CD14-positive monocyte (primary cell): ENCODE results near the gene TXNL1. TPM values are rescaled to one million over a fixed set of nuclear protein-coding genes. Genes with fewer than 3 reads are reported as not detected.

ENCODE experiments used
- DNase-seq, 3 donors: peaks; one replicate each; pipeline ENCODE4 v3.0.0-alpha.2; 2011 to 2022
- H2AFZ ChIP-seq: 2 replicates; pipeline ENCODE4 v1.6.0; 2012; ENCODE audit warnings: mild to moderate bottlenecking, low read depth, low read length, inconsistent platforms; ENCODE audit not compliant: insufficient read depth, poor library complexity, severe bottlenecking
- H3K27ac ChIP-seq, 2 donors: 1 replicate in 1 of 2; 2 replicates in 1 of 2; pipeline ENCODE4 v1.5.1; 2012 to 2013; ENCODE audit warnings: low read length in 2 of 2, control low read depth in 1 of 2, inconsistent platforms in 1 of 2, low read depth in 1 of 2, mild to moderate bottlenecking in 1 of 2
- H3K27me3 ChIP-seq, 2 donors: one replicate each; pipeline versions ENCODE4 v1.6.0 to v1.6.1; 2011 to 2013; ENCODE audit warnings: low read length in 2 of 2; ENCODE audit not compliant: control insufficient read depth in 2 of 2, insufficient read depth in 2 of 2
- H3K36me3 ChIP-seq, 2 donors: replicated peaks in 1 of 2; 1 replicate in 1 of 2; 2 replicates in 1 of 2; pipeline versions ENCODE4 v1.5.1 to v1.6.1; 2012 to 2013; ENCODE audit warnings: low read length in 2 of 2, control low read depth in 1 of 2, inconsistent platforms in 1 of 2, mild to moderate bottlenecking in 1 of 2; ENCODE audit not compliant: insufficient read depth in 2 of 2, control insufficient read depth in 1 of 2
- H3K4me1 ChIP-seq, 2 donors: 1 replicate in 1 of 2; 2 replicates in 1 of 2; pipeline versions ENCODE4 v1.5.1 to v1.6.1; 2012 to 2013; ENCODE audit warnings: low read length in 2 of 2, control low read depth in 1 of 2, inconsistent platforms in 1 of 2, mild to moderate bottlenecking in 1 of 2, moderate library complexity in 1 of 2; ENCODE audit not compliant: insufficient read depth in 2 of 2, control insufficient read depth in 1 of 2
- H3K4me2 ChIP-seq: replicated peaks from 2 replicates; pipeline ENCODE3; 2012; ENCODE audit warnings: low read length, moderate library complexity, mild to moderate bottlenecking; ENCODE audit not compliant: poor library complexity, severe bottlenecking; ENCODE audit errors: extremely low read depth
- H3K4me3 ChIP-seq, 3 experiments: fragments of 200-600 bp in 1 of 3; sonication (generic) in 1 of 3; replicated peaks in 1 of 3; 1 replicate in 2 of 3; 2 replicates in 1 of 3; pipeline ENCODE4 v1.5.1; 2011 to 2013; ENCODE audit warnings: low read length in 3 of 3, mild to moderate bottlenecking in 3 of 3, control low read depth in 2 of 3, low read depth in 2 of 3, inconsistent platforms in 1 of 3, moderate library complexity in 1 of 3
- H3K79me2 ChIP-seq: 2 replicates; pipeline ENCODE4 v1.6.0; 2012; ENCODE audit warnings: mild to moderate bottlenecking, control low read depth, inconsistent platforms, low read length, moderate library complexity; ENCODE audit not compliant: insufficient read depth
- H3K9ac ChIP-seq: 2 replicates; pipeline ENCODE4 v1.6.0; 2017; ENCODE audit warnings: low read length, mild to moderate bottlenecking; ENCODE audit not compliant: insufficient read depth, poor library complexity, severe bottlenecking
- H3K9me3 ChIP-seq, 2 donors: replicated peaks in 1 of 2; 1 replicate in 1 of 2; 2 replicates in 1 of 2; pipeline versions ENCODE4 v1.5.1 to v1.6.1; 2012 to 2013; ENCODE audit warnings: low read length in 2 of 2, control low read depth in 1 of 2; ENCODE audit not compliant: control insufficient read depth in 1 of 2, insufficient read depth in 1 of 2
- H4K20me1 ChIP-seq: 2 replicates; pipeline ENCODE4 v1.6.0; 2012; ENCODE audit warnings: mild to moderate bottlenecking, low read length, control low read depth, moderate library complexity; ENCODE audit not compliant: insufficient read depth
- H3K27ac Mint-ChIP-seq, 7 donors: one replicate each; pipeline ENCODE4 v1.8.0; 2020; ENCODE audit warnings: mild to moderate bottlenecking in 7 of 7, mixed read lengths in 7 of 7, moderate library complexity in 6 of 7, inconsistent platforms in 2 of 7
- H3K27me3 Mint-ChIP-seq, 3 donors: one replicate each; pipeline ENCODE4 v1.8.0; 2021 to 2022; ENCODE audit warnings: low read depth in 3 of 3, mild to moderate bottlenecking in 3 of 3, mixed read lengths in 3 of 3, moderate library complexity in 3 of 3, inconsistent platforms in 1 of 3
- H3K36me3 Mint-ChIP-seq, 2 donors: one replicate each; pipeline ENCODE4 v1.8.0; 2020; ENCODE audit warnings: mixed read lengths in 2 of 2, inconsistent platforms in 1 of 2, mild to moderate bottlenecking in 1 of 2
- H3K4me1 Mint-ChIP-seq: one replicate; pipeline ENCODE4 v1.8.0; 2020; ENCODE audit warnings: mild to moderate bottlenecking, mixed read lengths
- H3K4me3 Mint-ChIP-seq, 2 donors: one replicate each; pipeline ENCODE4 v1.8.0; 2020; ENCODE audit warnings: mild to moderate bottlenecking in 2 of 2, mixed read lengths in 2 of 2, moderate library complexity in 1 of 2
- H3K9me3 Mint-ChIP-seq, 7 donors: one replicate each; pipeline ENCODE4 v1.8.0; 2020 to 2022; ENCODE audit warnings: mixed read lengths in 7 of 7, mild to moderate bottlenecking in 6 of 7, moderate library complexity in 6 of 7, inconsistent platforms in 2 of 7
- WGBS: methylation state at CpG from one replicate; pipeline ENCODE4 v1.1.5; 2013; ENCODE audit warnings: missing lambda C conversion rate; ENCODE audit not compliant: insufficient coverage; 5-methylcytosine and 5-hydroxymethylcytosine counted together
- intact Hi-C, 2 donors: fragments of 100-400 bp; cut with micrococcal nuclease; formaldehyde crosslinking; loops; one replicate each; pipeline versions ENCODE4 v1.15.0 to v1.15.1; 2023
- polyA plus RNA-seq, 3 donors: library from polyadenylated mRNA; depleted of rRNA in 1 of 3; unstranded in 2 of 3; stranded (reverse) in 1 of 3; fragments of 300-500 nt in 2 of 3; fragments of >200 nt in 1 of 3; fragmentation: Illumina TruSeq in 2 of 3; gene quantifications; 1 replicate in 2 of 3; 2 replicates in 1 of 3; pipeline ENCODE4 v1.2.3, GENCODE V29; 2012 to 2021
- TF ChIP-seq, protein P1 (sequence below): fragments of 200-600 bp; IDR thresholded peaks from one replicate; pipeline ENCODE4 v1.8.0; 2022; ENCODE audit warnings: antibody characterized with exemption, mild to moderate bottlenecking

The TXNL1 gene
- polyA plus RNA-seq, 3 donors: 22.3 to 80.4 (median 77.8) TPM

DNA sequence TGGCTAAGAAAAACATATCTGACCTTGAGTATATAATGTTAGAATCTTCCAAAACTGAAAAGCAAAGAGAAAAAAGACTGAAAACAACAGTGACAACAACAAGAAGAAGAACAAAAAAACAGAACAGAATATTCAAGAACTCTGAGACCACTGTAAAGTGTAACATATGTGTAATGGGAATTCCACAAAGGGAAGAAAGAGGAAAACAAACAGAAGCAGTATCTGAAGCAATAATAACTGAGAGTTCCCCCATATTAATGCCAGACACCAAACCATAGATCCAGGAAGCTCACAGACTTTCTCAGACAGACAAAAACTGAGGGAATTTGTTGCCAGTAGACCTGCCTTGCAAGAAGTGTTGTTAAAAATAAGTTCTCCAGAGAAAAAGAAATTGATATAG lies 58.9 kb downstream of the TXNL1 start:
- no peaks in the 10 kb centered on the region for H3K36me3 Mint-ChIP-seq
- no peak overlapping the region for H3K9ac ChIP-seq
- intact Hi-C loops: loop anchor here (5.0 to 10.0 kb wide), 2 partner anchors 805 to 1162 kb away; no protein-coding TSS in a partner anchor
- H3K27me3 ChIP-seq: no peaks in the 10 kb centered on the region
- H3K4me1 ChIP-seq: peaks cover 10 to 21% of the 10 kb centered on the region in 2 donors
- peak in 1 of 3 donors; percentile 24 for DNase-seq
- TF ChIP-seq, protein P1, sequence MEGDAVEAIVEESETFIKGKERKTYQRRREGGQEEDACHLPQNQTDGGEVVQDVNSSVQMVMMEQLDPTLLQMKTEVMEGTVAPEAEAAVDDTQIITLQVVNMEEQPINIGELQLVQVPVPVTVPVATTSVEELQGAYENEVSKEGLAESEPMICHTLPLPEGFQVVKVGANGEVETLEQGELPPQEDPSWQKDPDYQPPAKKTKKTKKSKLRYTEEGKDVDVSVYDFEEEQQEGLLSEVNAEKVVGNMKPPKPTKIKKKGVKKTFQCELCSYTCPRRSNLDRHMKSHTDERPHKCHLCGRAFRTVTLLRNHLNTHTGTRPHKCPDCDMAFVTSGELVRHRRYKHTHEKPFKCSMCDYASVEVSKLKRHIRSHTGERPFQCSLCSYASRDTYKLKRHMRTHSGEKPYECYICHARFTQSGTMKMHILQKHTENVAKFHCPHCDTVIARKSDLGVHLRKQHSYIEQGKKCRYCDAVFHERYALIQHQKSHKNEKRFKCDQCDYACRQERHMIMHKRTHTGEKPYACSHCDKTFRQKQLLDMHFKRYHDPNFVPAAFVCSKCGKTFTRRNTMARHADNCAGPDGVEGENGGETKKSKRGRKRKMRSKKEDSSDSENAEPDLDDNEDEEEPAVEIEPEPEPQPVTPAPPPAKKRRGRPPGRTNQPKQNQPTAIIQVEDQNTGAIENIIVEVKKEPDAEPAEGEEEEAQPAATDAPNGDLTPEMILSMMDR: no peak
- H3K79me2 ChIP-seq: no peaks in the 10 kb centered on the region
- no peaks in the 10 kb centered on the region for H3K9me3 ChIP-seq
- H3K27ac ChIP-seq: no peak overlapping the region
- H2AFZ ChIP-seq: no peak overlapping the region
- H3K9me3 Mint-ChIP-seq: peaks cover 1 to 9% (median 5%) of the 10 kb centered on the region in 7 donors
- peak overlapping the region; percentile 32 for H3K4me2 ChIP-seq
- H3K27me3 Mint-ChIP-seq: peaks cover 0 to 2% (median 0%) of the 10 kb centered on the region in 3 donors
- peak overlapping the region in 1 of 3 experiments; percentile 15 for H3K4me3 ChIP-seq
- peaks cover 28% of the 10 kb centered on the region for H3K4me1 Mint-ChIP-seq
- no peak overlapping the region for H3K4me3 Mint-ChIP-seq
- peak overlapping the region in 4 of 7 donors; percentile 1 to 76 (median 22) for H3K27ac Mint-ChIP-seq
- H3K36me3 ChIP-seq: no peaks in the 10 kb centered on the region
- no peaks in the 10 kb centered on the region for H4K20me1 ChIP-seq

- Mint-ChIP-seq H3K4me1 (peaks cover 30% of the 10 kb centered on the region), H3K9me3 (peaks cover 0 to 5% (median 4%) of the 10 kb centered on the region in 7 donors), H3K36me3 (no peaks in the 10 kb centered on the region), H3K4me3 (no peak overlapping the region), H3K27ac (no peak overlapping the region), H3K27me3 (peaks cover 0 to 2% (median 0%) of the 10 kb centered on the region in 3 donors)
- DNase-seq: no peak
- no peaks in the 10 kb centered on the region for H3K36me3 ChIP-seq
- H2AFZ ChIP-seq: peak overlapping the region; percentile 31
- H4K20me1 ChIP-seq: no peaks in the 10 kb centered on the region
- intact Hi-C loops: loop anchor here (5.0 to 10.0 kb wide), 2 partner anchors 802 to 1160 kb away; no protein-coding TSS in a partner anchor
- WGBS: 81% methylated on average over 4 of the region's 14 CpGs
- no peaks in the 10 kb centered on the region for H3K79me2 ChIP-seq
- H3K27me3 ChIP-seq: no peaks in the 10 kb centered on the region
- H3K9me3 ChIP-seq: no peaks in the 10 kb centered on the region
- no peak overlapping the region for H3K4me2 ChIP-seq
- peaks cover 10 to 21% of the 10 kb centered on the region in 2 donors for H3K4me1 ChIP-seq
- no peak overlapping the region for H3K4me3 ChIP-seq
- H3K9ac ChIP-seq: no peak overlapping the region
- TF ChIP-seq, protein P1: no peak
- no peak overlapping the region for H3K27ac ChIP-seq
These were observed 61.4 kb downstream of the TXNL1 start for GRCh38 chr18:56576826-56577573.
